HG02642 (cell line): ENCODE data around the gene RCOR2.

Experiments used
- ATAC-seq: cut with Tn5 transposase; IDR thresholded peaks from one replicate; pipeline ENCODE4 v1.9.1; 2021; ENCODE audit warnings: mild to moderate bottlenecking; ENCODE audit not compliant: unreplicated experiment, poor library complexity

The RCOR2 gene

GRCh38 chr11:63908631-63909401 is 8.1 kb downstream of the RCOR2 start:
- ATAC-seq, result no peak

- ATAC-seq, result no peak
Observed at GRCh38 chr11:63907808-63908530, 9.0 kb downstream of the RCOR2 start.

DNA sequence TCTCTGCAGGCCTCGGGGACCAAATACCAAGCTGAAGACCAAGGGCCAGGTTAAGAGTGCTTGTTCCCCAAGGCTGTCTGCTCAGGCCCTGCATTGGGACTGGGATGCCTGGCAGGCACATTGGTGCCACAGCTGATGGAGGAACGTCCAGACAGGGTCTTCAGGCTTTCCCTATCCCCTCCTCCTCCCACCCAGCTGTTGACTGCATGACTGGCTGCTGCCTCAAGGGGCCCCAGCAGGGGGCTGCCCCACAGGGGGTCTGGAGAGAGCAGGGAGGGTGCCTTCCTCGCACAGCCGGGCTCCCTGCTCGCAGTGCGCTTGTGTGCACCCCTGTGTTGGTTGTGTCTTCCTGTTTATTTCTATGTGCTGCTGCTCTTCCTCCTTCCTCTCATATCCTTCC is 9.9 kb downstream of the RCOR2 start:
- ATAC-seq, result no peak

GRCh38 chr11:63906585-63906984 is 10.4 kb downstream of the RCOR2 start:
- ATAC-seq, result no peak

- no peak for ATAC-seq
Observed at GRCh38 chr11:63906087-63906486, 10.9 kb downstream of the RCOR2 start.

DNA sequence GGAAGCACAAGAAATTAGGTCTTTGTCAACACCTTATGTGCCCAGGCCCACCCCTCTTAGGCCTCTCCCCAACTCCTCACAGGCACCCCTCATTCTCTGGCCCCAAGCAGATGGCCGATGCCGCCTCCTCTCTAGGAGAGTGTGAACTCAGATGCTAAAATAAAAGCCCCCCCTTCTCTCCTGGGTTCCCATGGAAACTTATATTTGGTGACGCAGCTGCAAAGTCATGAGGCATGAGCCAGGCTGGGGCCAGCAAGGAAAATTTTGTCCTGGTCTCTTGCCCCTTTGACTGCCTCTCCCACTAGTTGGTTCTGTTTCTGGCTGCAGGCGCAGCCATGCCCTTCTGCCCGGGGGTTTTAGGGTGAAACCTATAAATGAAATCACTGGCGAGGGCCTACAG is 11.8 kb downstream of the RCOR2 start:
- no peak for ATAC-seq

GRCh38 chr11:63904743-63905142 is 12.2 kb downstream of the RCOR2 start:
- ATAC-seq, result no peak

GRCh38 chr11:63903884-63904283 is 13.1 kb downstream of the RCOR2 start:
- no peak for ATAC-seq

DNA sequence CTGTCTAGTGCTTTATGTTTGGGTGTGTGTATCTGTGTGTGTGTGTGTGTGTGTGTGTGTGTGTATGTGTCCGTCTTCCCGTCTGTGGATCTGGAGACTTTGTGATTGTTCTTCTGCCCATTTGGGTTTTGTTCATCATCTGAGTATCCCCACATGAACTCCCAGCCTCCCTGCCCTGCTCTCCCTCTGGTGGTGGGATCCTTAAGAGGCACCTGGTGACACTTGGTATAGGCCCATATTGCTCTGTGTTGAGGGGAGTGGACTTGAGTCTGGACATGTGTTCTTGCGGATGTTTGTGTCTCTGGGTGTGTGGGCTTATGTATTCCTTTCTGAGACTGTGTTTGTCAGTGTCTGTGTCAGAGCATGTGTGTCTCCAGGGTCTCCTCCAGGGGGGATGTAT is 15.3 kb downstream of the RCOR2 start:
- ATAC-seq, result no peak

DNA sequence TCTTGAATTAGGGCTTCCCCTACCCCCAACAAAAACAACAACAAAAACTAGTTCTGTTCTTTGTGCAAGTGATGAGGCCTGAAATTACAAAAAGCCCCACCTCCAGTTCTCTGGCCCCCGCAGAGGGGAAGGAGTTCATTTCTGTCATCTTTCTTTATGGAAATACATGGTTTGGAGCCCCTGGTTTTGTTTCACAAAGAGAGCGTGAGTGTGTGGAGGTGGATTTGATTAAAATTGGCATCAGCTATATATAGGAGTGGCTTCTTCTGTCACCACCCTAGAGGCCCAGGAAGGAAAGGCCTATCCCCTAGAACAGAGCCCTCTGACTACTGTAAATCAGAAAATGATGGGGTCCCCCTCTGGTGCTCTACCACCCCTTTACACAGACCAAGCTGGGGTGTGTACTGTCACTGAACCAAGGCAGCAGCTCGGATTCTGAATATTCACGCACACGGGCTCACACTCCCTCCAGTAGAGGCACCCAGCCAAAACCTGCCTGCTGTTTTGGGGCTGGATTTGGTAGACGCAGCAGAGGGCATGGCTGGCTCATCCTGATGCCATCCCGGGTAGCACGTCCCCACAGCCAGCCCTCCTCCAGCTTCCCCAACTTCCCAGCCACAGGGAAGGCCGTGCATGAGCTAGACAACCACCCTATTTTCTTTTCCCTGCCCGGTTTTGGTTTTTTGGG is 19.4 kb downstream of the RCOR2 start:
- no peak for ATAC-seq

GRCh38 chr11:63896071-63896470 is 20.9 kb downstream of the RCOR2 start:
- ATAC-seq, result no peak

GRCh38 chr11:63893355-63893754 is 23.6 kb downstream of the RCOR2 start:
- ATAC-seq, result no peak

GRCh38 chr11:63892228-63892627 is 24.7 kb downstream of the RCOR2 start:
- ATAC-seq, result no peak

DNA sequence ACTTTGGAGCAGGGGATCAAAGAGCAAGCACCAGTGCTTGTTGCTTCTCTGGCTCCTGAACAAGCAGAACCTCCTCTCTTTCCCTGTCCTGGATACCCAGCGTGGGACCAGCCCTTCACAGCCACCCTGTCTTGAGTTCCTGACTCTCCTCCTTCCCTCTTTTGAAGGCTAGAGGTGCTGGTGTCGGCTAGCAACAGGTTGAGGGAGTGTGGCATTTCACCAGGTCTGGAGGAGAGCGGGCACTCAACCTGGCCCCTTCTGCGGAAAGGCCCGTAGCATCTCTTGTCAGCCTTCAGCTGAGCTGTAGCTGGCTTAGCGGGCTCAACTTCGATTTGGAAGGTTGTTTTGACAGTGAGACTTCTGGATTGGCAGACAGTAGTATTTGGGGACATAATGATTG is 26.6 kb downstream of the RCOR2 start:
- ATAC-seq, result no peak

DNA sequence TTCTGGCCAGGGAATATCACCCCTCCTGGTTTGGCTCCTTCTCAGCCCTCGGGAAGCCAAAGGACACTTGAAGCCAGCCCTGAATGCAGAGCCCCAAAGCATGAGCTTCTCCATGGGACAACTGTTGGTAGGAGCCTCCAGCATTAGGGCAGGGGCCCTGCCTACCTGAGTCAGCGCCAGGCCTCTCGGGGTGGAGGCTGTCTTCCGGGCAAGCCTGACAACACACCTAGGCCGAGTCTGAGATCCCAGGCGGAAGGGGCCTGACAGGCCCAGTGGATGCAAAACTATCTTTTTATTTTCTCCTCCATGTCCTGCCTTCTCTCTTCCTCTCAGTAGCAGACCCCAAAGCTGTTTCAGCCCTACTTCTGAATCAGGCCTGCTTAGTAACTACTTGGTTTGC is 27.6 kb downstream of the RCOR2 start:
- ATAC-seq, result no peak

DNA sequence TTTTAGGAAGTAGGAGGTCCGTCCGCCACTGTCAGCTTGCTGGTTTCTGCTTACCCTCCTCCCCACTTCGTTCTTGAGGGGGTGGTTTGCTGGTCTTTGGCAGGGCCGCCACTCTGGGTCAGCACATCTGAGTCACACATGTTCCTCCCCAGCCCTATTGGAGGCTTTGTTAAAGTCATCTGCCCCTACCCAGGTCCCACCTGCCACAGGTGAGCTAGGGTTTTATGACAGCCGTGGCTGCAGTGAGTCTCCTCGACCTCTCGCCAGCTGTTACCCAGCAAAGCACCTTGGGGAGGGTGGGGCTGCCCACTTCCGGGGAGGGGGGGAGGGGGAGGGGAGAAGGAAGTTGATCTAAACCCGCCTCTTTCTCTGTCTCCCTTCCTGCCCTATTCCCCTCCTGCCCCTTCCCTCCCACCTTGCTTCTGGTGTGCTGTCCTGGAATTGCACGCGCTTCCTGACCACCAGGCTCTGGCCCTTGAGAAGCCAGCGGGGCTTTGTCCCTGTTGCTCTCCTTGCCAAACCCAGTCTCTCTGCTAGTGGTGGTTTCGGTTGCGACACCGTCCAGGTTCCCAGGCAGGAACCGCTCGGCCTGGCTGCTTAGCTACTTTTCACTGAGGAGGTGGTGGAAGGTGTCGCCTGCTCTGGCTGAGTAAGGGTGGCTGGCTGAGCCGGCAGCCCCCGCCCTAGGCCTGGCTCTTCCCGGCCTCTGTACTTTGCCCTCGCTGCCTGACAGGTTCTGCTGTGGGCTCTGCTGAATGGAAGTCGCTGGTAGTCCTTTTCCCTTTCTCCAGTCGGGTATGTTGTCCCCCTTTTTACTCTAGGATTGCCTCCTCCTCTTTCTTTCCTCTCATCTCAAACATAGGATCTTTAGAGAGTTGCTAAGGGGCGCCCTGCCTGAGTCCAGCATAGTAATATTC is 28.5 kb downstream of the RCOR2 start:
- ATAC-seq, result peak; percentile 64

GRCh38 chr11:63887386-63887999 is 29.5 kb downstream of the RCOR2 start:
- ATAC-seq, result no peak

- no peak for ATAC-seq
Observed at GRCh38 chr11:63884196-63884932, 32.6 kb downstream of the RCOR2 start.

DNA sequence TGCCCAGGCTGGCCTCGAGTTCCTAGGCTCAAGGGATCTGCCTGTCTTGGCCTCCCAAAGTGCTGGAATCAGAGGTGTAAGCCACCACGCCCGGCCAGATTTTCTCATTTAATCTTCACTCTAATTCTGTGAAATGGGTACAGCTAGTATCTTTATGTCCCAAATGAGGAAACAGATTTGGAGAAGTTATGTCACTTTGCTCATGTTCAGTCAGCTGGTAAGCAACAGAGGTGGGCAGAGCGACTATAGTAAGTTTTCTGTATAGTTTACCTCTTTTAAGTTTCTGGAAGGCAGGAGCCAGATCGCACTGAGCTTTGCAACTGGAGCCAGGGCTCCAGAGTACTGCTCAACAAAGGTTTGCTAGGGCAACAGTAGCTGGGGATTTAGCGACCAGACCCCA is 33.2 kb downstream of the RCOR2 start:
- ATAC-seq, result no peak
